ENCODE results near the gene SAMD8. TPM values are rescaled to one million over a fixed set of nuclear protein-coding genes. Genes with fewer than 3 reads are reported as not detected.
"Not testable (repeated sequence)": the region's sequence is repeated elsewhere in the genome, so short reads cannot be mapped to it uniquely, and the experiment has no call there.

Gene SAMD8
- total RNA-seq, 1 experiment from 2014 or later, result 28.1 TPM

DNA sequence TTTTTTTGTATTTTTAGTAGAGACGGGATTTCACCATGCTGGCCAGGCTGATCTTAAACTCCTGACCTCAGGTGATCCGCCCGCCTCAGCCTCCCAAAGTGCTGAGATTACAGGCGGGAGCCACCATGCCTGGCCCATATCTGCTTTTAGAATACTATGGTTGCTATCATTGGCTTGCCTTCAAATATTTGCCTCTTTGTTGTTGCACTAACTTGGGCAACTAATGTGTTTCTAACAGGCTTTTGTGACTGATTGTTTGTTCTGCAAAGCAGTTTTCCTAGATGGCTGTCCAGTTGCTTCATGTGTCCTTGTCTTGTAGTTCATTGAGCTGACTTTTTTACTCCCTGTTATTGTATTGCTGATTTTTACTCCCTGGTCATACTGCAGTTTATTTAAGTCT lies 108.8 kb downstream of the SAMD8 start:
- ChIA-PET POLR2A (interaction anchor here (1.2 to 1.7 kb wide), 2 partner anchors 9 to 11 kb away, joined by 5 to 9 read pairs; partner anchors contain the start of gene VDAC2), CTCF (interaction anchor here (1.6 to 1.8 kb wide), 2 partner anchors 10 to 16 kb away, joined by 3 to 5 read pairs; partner anchors contain the start of gene COMTD1)
- no TSS peak for BruUV-seq (replicated peaks)
- Mint-ChIP-seq H3K4me3 (ENCODE audit: unreplicated experiment) (no peak overlapping the region), H3K27ac (ENCODE audit: low read depth, unreplicated experiment) (peak overlapping the region; percentile 75), H3K9me3 (ENCODE audit: unreplicated experiment) (no peaks in the 10 kb centered on the region), H3K36me3 (ENCODE audit: insufficient read depth, unreplicated experiment) (peaks cover 100% of the 10 kb centered on the region), H3K27me3 (ENCODE audit: insufficient read depth, unreplicated experiment) (no peaks in the 10 kb centered on the region), H3K4me1 (ENCODE audit: insufficient read depth, unreplicated experiment) (peaks cover 37% of the 10 kb centered on the region)
- TF ChIP-seq, protein P1, sequence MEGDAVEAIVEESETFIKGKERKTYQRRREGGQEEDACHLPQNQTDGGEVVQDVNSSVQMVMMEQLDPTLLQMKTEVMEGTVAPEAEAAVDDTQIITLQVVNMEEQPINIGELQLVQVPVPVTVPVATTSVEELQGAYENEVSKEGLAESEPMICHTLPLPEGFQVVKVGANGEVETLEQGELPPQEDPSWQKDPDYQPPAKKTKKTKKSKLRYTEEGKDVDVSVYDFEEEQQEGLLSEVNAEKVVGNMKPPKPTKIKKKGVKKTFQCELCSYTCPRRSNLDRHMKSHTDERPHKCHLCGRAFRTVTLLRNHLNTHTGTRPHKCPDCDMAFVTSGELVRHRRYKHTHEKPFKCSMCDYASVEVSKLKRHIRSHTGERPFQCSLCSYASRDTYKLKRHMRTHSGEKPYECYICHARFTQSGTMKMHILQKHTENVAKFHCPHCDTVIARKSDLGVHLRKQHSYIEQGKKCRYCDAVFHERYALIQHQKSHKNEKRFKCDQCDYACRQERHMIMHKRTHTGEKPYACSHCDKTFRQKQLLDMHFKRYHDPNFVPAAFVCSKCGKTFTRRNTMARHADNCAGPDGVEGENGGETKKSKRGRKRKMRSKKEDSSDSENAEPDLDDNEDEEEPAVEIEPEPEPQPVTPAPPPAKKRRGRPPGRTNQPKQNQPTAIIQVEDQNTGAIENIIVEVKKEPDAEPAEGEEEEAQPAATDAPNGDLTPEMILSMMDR (IDR thresholded peaks at IDR 0.05; ENCODE audit: unreplicated experiment), result no peak
- intact Hi-C loops (cut with micrococcal nuclease), result no loop called here
- DNase-seq (ENCODE audit: unreplicated experiment), result no peak

DNA sequence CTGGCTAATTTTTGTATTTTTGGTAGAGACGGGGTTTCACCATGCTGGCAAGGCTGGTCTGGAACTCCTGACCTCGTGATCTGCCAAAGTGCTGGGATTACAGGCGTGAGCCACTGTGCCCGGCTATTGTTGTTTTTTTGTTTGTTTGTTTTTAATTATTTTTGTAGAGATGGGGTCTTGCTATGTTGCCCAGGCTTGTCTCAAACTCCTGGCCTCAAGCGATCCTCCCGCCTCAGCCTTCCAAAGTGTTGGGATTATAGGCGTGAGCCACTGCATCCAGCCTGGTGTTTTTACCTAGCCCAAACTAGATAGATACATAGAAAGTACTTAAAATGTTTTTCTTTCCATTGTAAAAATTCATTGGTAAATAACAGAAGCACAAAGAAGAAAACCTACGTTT lies 110.0 kb downstream of the SAMD8 start:
- ChIA-PET CTCF (interaction anchor here (0.6 to 1.8 kb wide), 4 partner anchors 9 to 33 kb away, joined by 3 to 5 read pairs (median 4); partner anchors contain the start of genes COMTD1 and VDAC2), POLR2A (interaction anchor here (5.2 to 15.1 kb wide), 2 partner anchors 11 to 12 kb away, joined by 39 to 615 read pairs; partner anchors contain the start of genes COMTD1 and VDAC2)
- peaks cover 40% of the 10 kb centered on the region for H3K4me1 Mint-ChIP-seq (ENCODE audit: insufficient read depth, unreplicated experiment)
- DNase-seq (ENCODE audit: unreplicated experiment); H3K9me3 Mint-ChIP-seq (ENCODE audit: unreplicated experiment); intact Hi-C loops (cut with micrococcal nuclease); H3K4me3 Mint-ChIP-seq (ENCODE audit: unreplicated experiment); H3K27me3 Mint-ChIP-seq (ENCODE audit: insufficient read depth, unreplicated experiment): not testable (repeated sequence)
- TSS peak; percentile 0 for BruUV-seq (replicated peaks)
- H3K27ac Mint-ChIP-seq (ENCODE audit: low read depth, unreplicated experiment), result peak overlapping the region; percentile 75
- peaks cover 97% of the 10 kb centered on the region for H3K36me3 Mint-ChIP-seq (ENCODE audit: insufficient read depth, unreplicated experiment)

DNA sequence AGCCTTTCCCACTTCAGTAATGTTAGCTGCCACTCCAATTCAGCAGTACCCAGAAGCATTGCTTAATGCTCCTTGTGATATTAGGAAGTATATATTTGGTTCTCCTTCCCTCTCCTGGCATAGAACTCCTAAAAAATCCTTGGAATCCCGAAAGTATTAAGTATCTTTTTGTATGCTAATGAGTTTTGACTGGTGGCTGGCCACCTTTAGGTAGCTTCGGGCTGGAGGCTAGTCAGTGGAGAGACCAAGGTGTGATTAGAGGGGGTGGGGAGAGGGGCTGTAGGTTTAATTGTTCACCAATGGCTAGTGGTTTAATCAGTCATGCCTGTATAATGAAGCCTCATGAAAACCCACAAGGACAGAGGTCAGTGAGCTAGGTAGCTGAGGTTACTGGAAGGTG lies 112.1 kb downstream of the SAMD8 start:
- ChIA-PET POLR2A (interaction anchor here (2.1 to 15.1 kb wide), 3 partner anchors 10 to 111 kb away, joined by 5 to 615 read pairs (median 39); partner anchors contain the start of genes COMTD1, SAMD8 and VDAC2), CTCF (interaction anchor here (0.6 to 4.5 kb wide), 4 partner anchors 11 to 36 kb away, joined by 3 to 36 read pairs (median 4); no protein-coding TSS in a partner anchor)
- no TSS peak for BruUV-seq (replicated peaks)
- no peaks in the 10 kb centered on the region for H3K9me3 Mint-ChIP-seq (ENCODE audit: unreplicated experiment)
- intact Hi-C loops (cut with micrococcal nuclease), result no loop called here
- peak overlapping the region; percentile 75 for H3K27ac Mint-ChIP-seq (ENCODE audit: low read depth, unreplicated experiment)
- peaks cover 92% of the 10 kb centered on the region for H3K36me3 Mint-ChIP-seq (ENCODE audit: insufficient read depth, unreplicated experiment)
- peaks cover 39% of the 10 kb centered on the region for H3K4me1 Mint-ChIP-seq (ENCODE audit: insufficient read depth, unreplicated experiment)
- no peak for DNase-seq (ENCODE audit: unreplicated experiment)
- H3K4me3 Mint-ChIP-seq (ENCODE audit: unreplicated experiment), result peak overlapping the region; percentile 21
- TF ChIP-seq, protein P1 (IDR thresholded peaks at IDR 0.05; ENCODE audit: unreplicated experiment), result no peak
- H3K27me3 Mint-ChIP-seq (ENCODE audit: insufficient read depth, unreplicated experiment), result no peaks in the 10 kb centered on the region

DNA sequence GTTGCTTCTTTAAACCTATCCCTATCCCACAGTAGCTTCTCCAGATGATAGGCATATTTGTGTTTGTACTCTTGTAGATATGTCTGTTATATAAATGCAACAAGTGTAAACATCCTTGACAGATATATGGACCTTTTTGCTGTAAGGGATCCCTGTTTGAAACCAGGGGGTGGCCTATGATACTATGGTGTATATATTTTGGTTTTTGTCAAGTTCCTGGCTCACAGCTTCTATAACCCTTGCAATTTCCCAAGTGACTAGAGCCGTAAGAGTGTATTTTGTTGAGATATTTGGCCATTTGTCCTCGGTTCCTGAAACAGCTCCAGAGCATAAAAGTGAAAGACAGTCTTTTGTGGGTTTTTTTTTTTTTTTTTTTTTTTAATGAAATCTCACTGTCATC lies 114.6 kb downstream of the SAMD8 start:
- intact Hi-C loops (cut with micrococcal nuclease), result no loop called here
- Mint-ChIP-seq H3K4me3 (ENCODE audit: unreplicated experiment) (peak overlapping the region; percentile 56), H3K4me1 (ENCODE audit: insufficient read depth, unreplicated experiment) (peaks cover 54% of the 10 kb centered on the region), H3K36me3 (ENCODE audit: insufficient read depth, unreplicated experiment) (peaks cover 92% of the 10 kb centered on the region), H3K27me3 (ENCODE audit: insufficient read depth, unreplicated experiment) (no peaks in the 10 kb centered on the region), H3K27ac (ENCODE audit: low read depth, unreplicated experiment) (peak overlapping the region; percentile 75), H3K9me3 (ENCODE audit: unreplicated experiment) (no peaks in the 10 kb centered on the region)
- TF ChIP-seq, protein P1 (IDR thresholded peaks at IDR 0.05; ENCODE audit: unreplicated experiment), result no peak
- BruUV-seq (replicated peaks), result no TSS peak
- POLR2A ChIA-PET, result interaction anchor here (0.5 to 15.1 kb wide), 10 partner anchors 8 to 1481 kb away, joined by 3 to 615 read pairs (median 6); partner anchors contain the start of genes COMTD1 and VDAC2
- DNase-seq (ENCODE audit: unreplicated experiment), result no peak
- CTCF ChIA-PET, result interaction anchor here (0.6 to 4.5 kb wide), 9 partner anchors 10 to 206 kb away, joined by 3 to 36 read pairs (median 5); partner anchors contain the start of gene COMTD1
